Osteocyte (in vitro differentiated cells): ENCODE results near the gene CYP27A1. TPM values are rescaled to one million over a fixed set of nuclear protein-coding genes. Genes with fewer than 3 reads are reported as not detected.

Experiments
- DNase-seq: peaks from one replicate; pipeline ENCODE4 v3.0.0; 2021; ENCODE audit warnings: mixed read lengths; ENCODE audit not compliant: unreplicated experiment; ENCODE audit errors: extremely low spot score
- H3K27ac Mint-ChIP-seq: one replicate; pipeline ENCODE4 v1.8.0; 2021; ENCODE audit warnings: mild to moderate bottlenecking, mixed read lengths; ENCODE audit not compliant: unreplicated experiment
- H3K27me3 Mint-ChIP-seq: one replicate; pipeline ENCODE4 v1.8.0; 2021; ENCODE audit warnings: mixed read lengths; ENCODE audit not compliant: unreplicated experiment
- H3K36me3 Mint-ChIP-seq: one replicate; pipeline ENCODE4 v1.8.0; 2021; ENCODE audit warnings: mixed read lengths; ENCODE audit not compliant: unreplicated experiment
- H3K4me1 Mint-ChIP-seq: one replicate; pipeline ENCODE4 v1.8.0; 2021; ENCODE audit warnings: mixed read lengths; ENCODE audit not compliant: unreplicated experiment
- H3K4me3 Mint-ChIP-seq: one replicate; pipeline ENCODE4 v1.8.0; 2021; ENCODE audit warnings: mild to moderate bottlenecking, moderate library complexity, mixed read lengths; ENCODE audit not compliant: unreplicated experiment
- H3K9me3 Mint-ChIP-seq: one replicate; pipeline ENCODE4 v1.8.0; 2021; ENCODE audit warnings: mixed read lengths; ENCODE audit not compliant: unreplicated experiment
- total RNA-seq: library from RNA; stranded (reverse); gene quantifications from 2 replicates; pipeline ENCODE4 v1.2.1, GENCODE V29; 2021
- TF ChIP-seq, protein P1 (sequence below): fragments of 200-600 bp; sonication (generic); IDR thresholded peaks from 2 replicates; pipeline ENCODE4 v1.5.0; 2021; ENCODE audit warnings: antibody characterized with exemption, mild to moderate bottlenecking, moderate library complexity

CYP27A1 gene
- total RNA-seq, 1 donor from 2014 or later: 3.2 TPM

DNA sequence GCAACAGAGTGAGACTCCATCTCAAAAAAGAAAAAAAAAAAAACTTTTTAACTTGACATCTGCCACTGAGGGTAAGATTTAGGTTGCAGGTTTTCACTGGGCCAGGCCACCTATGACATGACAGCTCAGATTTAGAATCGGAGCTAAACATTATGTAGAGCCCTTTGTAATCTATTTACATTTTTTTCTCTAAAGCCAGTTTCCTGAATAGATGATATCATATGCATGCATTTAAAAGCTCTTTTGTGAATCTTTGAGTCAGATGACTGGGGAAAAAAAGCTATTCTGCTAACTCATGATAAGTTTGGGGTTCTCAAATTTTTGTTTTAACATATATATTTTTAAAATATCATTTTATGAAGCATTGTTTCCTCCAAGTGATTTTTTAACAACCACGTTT is 28.3 kb downstream of the CYP27A1 start:
- Mint-ChIP-seq H3K36me3 (no peaks in the 10 kb centered on the region), H3K4me1 (peaks cover 17% of the 10 kb centered on the region), H3K4me3 (no peak overlapping the region), H3K9me3 (no peaks in the 10 kb centered on the region), H3K27ac (no peak overlapping the region), H3K27me3 (peaks cover 8% of the 10 kb centered on the region)
- TF ChIP-seq, protein P1, sequence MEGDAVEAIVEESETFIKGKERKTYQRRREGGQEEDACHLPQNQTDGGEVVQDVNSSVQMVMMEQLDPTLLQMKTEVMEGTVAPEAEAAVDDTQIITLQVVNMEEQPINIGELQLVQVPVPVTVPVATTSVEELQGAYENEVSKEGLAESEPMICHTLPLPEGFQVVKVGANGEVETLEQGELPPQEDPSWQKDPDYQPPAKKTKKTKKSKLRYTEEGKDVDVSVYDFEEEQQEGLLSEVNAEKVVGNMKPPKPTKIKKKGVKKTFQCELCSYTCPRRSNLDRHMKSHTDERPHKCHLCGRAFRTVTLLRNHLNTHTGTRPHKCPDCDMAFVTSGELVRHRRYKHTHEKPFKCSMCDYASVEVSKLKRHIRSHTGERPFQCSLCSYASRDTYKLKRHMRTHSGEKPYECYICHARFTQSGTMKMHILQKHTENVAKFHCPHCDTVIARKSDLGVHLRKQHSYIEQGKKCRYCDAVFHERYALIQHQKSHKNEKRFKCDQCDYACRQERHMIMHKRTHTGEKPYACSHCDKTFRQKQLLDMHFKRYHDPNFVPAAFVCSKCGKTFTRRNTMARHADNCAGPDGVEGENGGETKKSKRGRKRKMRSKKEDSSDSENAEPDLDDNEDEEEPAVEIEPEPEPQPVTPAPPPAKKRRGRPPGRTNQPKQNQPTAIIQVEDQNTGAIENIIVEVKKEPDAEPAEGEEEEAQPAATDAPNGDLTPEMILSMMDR: no peak
- DNase-seq: no peak

DNA sequence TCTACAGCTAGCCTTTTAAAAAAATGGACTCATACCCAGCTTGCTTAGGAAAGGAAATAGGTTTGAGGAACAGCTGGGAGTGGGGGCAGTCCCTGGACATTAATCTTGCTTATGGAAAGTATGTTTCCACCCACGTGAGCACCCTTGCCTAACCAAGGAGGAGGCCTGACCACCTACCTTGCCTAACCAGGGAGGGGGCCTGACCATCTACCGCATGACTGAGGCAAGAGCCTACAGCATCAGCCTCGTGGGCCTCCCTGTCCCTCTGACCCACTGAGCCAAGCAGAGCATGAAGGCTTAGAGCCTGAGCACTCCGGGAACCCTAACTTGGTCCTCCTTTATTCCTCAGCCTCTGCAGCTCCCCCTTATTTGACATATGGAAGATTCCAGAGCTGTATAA is 29.4 kb downstream of the CYP27A1 start:
- Mint-ChIP-seq H3K36me3 (no peaks in the 10 kb centered on the region), H3K4me1 (peaks cover 6% of the 10 kb centered on the region)

DNA sequence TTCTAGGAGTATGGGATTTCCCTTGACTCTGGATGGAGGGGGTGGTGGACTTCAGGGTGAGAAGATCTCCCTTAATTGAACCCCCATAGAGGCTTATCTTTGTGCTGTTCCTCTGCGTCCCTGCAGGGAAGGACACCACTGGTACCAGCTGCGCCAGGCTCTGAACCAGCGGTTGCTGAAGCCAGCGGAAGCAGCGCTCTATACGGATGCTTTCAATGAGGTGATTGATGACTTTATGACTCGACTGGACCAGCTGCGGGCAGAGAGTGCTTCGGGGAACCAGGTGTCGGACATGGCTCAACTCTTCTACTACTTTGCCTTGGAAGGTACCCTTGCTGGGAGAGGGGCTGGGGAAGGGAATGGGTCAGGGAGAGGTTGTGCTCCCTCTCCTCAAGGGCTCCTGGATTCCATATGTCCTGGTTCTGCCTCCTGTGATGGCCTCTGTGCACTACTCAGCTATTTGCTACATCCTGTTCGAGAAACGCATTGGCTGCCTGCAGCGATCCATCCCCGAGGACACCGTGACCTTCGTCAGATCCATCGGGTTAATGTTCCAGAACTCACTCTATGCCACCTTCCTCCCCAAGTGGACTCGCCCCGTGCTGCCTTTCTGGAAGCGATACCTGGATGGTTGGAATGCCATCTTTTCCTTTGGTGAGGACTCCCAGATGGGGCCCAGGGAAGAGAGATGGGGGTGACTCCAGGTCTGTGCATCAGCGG is 30.3 kb downstream of the CYP27A1 start:
- Mint-ChIP-seq H3K36me3 (peaks cover 3% of the 10 kb centered on the region), H3K4me1 (peaks cover under 1% of the 10 kb centered on the region), H3K27ac (no peak overlapping the region), H3K4me3 (no peak overlapping the region), H3K27me3 (peaks cover 10% of the 10 kb centered on the region), H3K9me3 (no peaks in the 10 kb centered on the region)
- DNase-seq: no peak
- TF ChIP-seq, protein P1: no peak

More for the DNA sequence above, 29.4 kb downstream of the CYP27A1 start:
- Mint-ChIP-seq H3K4me3 (no peak overlapping the region), H3K9me3 (no peaks in the 10 kb centered on the region), H3K27ac (no peak overlapping the region), H3K27me3 (peaks cover 10% of the 10 kb centered on the region)
- peak; percentile 57 for DNase-seq
- TF ChIP-seq, protein P1: no peak

DNA sequence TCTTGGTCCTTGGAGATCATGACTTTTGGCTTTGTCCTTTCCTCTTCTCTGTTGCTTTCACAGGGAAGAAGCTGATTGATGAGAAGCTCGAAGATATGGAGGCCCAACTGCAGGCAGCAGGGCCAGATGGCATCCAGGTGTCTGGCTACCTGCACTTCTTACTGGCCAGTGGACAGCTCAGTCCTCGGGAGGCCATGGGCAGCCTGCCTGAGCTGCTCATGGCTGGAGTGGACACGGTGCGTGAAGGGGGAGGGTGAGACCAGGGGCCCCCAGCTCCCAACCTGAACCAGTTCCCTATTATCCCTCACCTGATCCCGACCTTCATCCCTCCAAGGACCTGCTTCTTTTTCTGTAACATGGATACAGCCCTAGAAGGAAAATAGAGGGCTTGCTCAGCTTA is 30.9 kb downstream of the CYP27A1 start:
- H3K27me3 Mint-ChIP-seq: peaks cover 15% of the 10 kb centered on the region
- H3K27ac Mint-ChIP-seq: no peak overlapping the region
- no peak overlapping the region for H3K4me3 Mint-ChIP-seq
- TF ChIP-seq, protein P1: no peak
- H3K36me3 Mint-ChIP-seq: peaks cover 3% of the 10 kb centered on the region
- no peaks in the 10 kb centered on the region for H3K9me3 Mint-ChIP-seq
- H3K4me1 Mint-ChIP-seq: no peaks in the 10 kb centered on the region
- DNase-seq: peak; percentile 73

DNA sequence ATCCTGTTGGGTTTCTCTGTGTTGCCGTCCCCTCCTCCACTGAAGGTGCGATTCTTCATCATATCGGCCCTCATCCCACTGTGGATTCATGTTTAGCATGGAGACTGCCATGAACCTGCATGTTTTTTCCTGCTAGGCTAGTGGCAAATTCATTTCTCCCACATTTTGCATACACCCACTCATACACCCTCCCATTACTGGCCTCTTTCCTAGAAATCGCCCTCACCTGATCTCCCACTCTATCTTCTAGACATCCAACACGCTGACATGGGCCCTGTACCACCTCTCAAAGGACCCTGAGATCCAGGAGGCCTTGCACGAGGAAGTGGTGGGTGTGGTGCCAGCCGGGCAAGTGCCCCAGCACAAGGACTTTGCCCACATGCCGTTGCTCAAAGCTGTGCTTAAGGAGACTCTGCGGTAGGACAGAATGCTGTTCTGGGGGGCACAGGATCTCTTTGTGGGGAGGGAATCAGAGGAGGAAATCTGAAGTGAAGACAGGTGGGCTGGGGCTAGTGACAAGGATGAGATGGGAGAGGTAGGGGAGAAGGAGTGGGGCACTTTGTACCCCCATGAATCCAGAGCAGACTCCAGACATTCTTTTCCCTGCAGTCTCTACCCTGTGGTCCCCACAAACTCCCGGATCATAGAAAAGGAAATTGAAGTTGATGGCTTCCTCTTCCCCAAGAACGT is 32.0 kb downstream of the CYP27A1 start:
- Mint-ChIP-seq H3K4me1 (no peaks in the 10 kb centered on the region), H3K4me3 (no peak overlapping the region), H3K27ac (no peak overlapping the region), H3K9me3 (no peaks in the 10 kb centered on the region), H3K27me3 (peaks cover 15% of the 10 kb centered on the region), H3K36me3 (peaks cover 9% of the 10 kb centered on the region)
- TF ChIP-seq, protein P1: no peak
- peak; percentile 73 for DNase-seq
